Heart left ventricle (tissue), 13 donors: Measurements from ENCODE around the gene CELF6.

Experiments used
- POLR2A ChIP-seq, 2 donors: fragments of 450-650 bp; IDR thresholded peaks; one replicate each; pipeline ENCODE4 v1.6.1; 2017; ENCODE audit warnings: antibody characterized with exemption in 2 of 2, mild to moderate bottlenecking in 2 of 2, moderate library complexity in 2 of 2
- TF ChIP-seq, protein P1 (sequence below), 12 donors: fragments of 200-600 bp; sonication (generic) in 4 of 12; IDR thresholded peaks; one replicate each; pipeline versions ENCODE4 v1.5.0 to v1.8.0; 2018 to 2022; ENCODE audit warnings: antibody characterized with exemption in 12 of 12, mild to moderate bottlenecking in 5 of 12
- donor health status: ischemic (EF 13 %, LVEDD 7.1; RV severe dilation, severe dysfunction).
- donor health status: DM: no; HTN: yes; CAD: no.
- donor health status: DM: no; HTN: no; CAD: no.
- donor health status: ischemic (EF 25% LVEDD 6.9; RV normal size, moderate dysfunction).
- donor health status: ischemic (EF 25% LVEDD 5.7; RV mildly dilated, moderate dysfunction).
- donor health status: ischemic (EF 35%, LVEDD 5.7; RV mildly dilated, moderate dysfunction).
- donor health status: nonischemic (EF 11% LVEDD 7.7; RV severe dilation, severe dysfunction).
- donor health status: DM: yes; HTN: yes; CAD: no.
- donor health status: PGD.
- donor health status: ischemic (EF 29% LVEDD 5.4; RV normal size, mild dysfunction).
- donor health status: nonischemic (EF 23%, LVEDD 6.1; RV moderate dilation, normal function).

DNA sequence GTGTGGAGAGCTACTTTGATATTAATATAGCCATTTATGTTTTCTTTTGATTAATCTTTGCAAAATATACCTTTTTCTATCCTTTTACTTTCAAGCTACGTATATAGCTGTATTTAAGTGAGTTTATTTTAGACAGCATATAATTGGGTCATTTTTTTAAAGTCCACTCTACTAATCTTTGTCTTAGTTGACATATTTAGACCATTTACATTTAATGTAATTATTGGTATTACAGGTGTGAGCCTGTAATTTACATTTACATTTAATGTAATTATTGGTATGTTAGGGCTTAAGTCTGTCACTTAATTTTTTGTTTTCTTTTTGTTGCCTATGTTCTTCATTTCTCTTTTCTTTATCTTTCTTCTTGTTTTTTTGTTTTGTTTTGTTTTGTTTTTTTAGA, 3.8 kb upstream of the CELF6 start:
- TF ChIP-seq, protein P1, sequence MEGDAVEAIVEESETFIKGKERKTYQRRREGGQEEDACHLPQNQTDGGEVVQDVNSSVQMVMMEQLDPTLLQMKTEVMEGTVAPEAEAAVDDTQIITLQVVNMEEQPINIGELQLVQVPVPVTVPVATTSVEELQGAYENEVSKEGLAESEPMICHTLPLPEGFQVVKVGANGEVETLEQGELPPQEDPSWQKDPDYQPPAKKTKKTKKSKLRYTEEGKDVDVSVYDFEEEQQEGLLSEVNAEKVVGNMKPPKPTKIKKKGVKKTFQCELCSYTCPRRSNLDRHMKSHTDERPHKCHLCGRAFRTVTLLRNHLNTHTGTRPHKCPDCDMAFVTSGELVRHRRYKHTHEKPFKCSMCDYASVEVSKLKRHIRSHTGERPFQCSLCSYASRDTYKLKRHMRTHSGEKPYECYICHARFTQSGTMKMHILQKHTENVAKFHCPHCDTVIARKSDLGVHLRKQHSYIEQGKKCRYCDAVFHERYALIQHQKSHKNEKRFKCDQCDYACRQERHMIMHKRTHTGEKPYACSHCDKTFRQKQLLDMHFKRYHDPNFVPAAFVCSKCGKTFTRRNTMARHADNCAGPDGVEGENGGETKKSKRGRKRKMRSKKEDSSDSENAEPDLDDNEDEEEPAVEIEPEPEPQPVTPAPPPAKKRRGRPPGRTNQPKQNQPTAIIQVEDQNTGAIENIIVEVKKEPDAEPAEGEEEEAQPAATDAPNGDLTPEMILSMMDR (IDR thresholded peaks at IDR 0.05): no peak
- no peak for TF ChIP-seq POLR2A (IDR thresholded peaks at IDR 0.05)
